Esophagus muscularis mucosa (tissue), 4 donors: ENCODE measurements around the gene PLA2G4B. TPM values are rescaled to one million over a fixed set of nuclear protein-coding genes. Genes with fewer than 3 reads are reported as not detected.

Experiments
- DNase-seq: peaks from one replicate; pipeline ENCODE4 v3.0.0-alpha.2; 2017; ENCODE audit errors: extremely low spot score
- H3K27ac ChIP-seq, 4 donors: fragments of 200-600 bp; sonication (generic); replicated peaks in 1 of 4; 1 replicate in 3 of 4; 2 replicates in 1 of 4; pipeline ENCODE4 v1.5.1; 2016 to 2019; ENCODE audit warnings: mild to moderate bottlenecking in 1 of 4
- H3K27me3 ChIP-seq, 4 donors: fragments of 200-600 bp; sonication (generic); one replicate each; pipeline versions ENCODE4 v1.5.1 to v1.6.0; 2016 to 2019
- H3K36me3 ChIP-seq, 4 donors: fragments of 200-600 bp; sonication (generic); one replicate each; pipeline ENCODE4 v1.5.1; 2016 to 2019
- H3K4me1 ChIP-seq, 4 donors: fragments of 200-600 bp; sonication (generic); one replicate each; pipeline ENCODE4 v1.5.1; 2016 to 2019
- H3K4me3 ChIP-seq, 4 donors: fragments of 200-600 bp; sonication (generic); 1 replicate in 2 of 4; 2 replicates in 2 of 4; pipeline ENCODE4 v1.5.1; 2016 to 2019; ENCODE audit warnings: mild to moderate bottlenecking in 4 of 4, moderate library complexity in 1 of 4
- H3K9me3 ChIP-seq, 4 donors: fragments of 200-600 bp; sonication (generic); 1 replicate in 3 of 4; 2 replicates in 1 of 4; pipeline ENCODE4 v1.5.1; 2016 to 2019
- EP300 ChIP-seq: sonication (generic); formaldehyde crosslinking; IDR thresholded peaks from one replicate; pipeline ENCODE4 v1.6.1; 2017; ENCODE audit warnings: antibody characterized with exemption
- POLR2A ChIP-seq: fragments of 450-650 bp; IDR thresholded peaks from one replicate; pipeline ENCODE4 v1.6.1; 2017; ENCODE audit warnings: antibody characterized with exemption, moderate library complexity, mild to moderate bottlenecking, low read depth
- POLR2AphosphoS5 ChIP-seq, 2 donors: sonication (generic); formaldehyde crosslinking; IDR thresholded peaks; one replicate each; pipeline ENCODE4 v1.6.1; 2017; ENCODE audit warnings: antibody characterized with exemption in 2 of 2
- WGBS: methylation state at CpG from one replicate; pipeline ENCODE4 v1.1.5; 2018; 5-methylcytosine and 5-hydroxymethylcytosine counted together
- intact Hi-C: fragments of 100-400 bp; cut with DNase I; formaldehyde crosslinking; loops from one replicate; pipeline ENCODE4 v1.15.1; 2023
- total RNA-seq, 4 donors: library from RNA; depleted of rRNA; stranded (reverse); fragments of >200 nt; gene quantifications; one replicate each; pipeline versions ENCODE4 v1.1.0 to v1.2.1, GENCODE V29; 2016
- TF ChIP-seq, protein P1 (sequence below), 3 experiments: fragments of 200-600 bp in 2 of 3; fragments of 450-650 bp in 1 of 3; sonication (generic) in 2 of 3; IDR thresholded peaks; one replicate each; pipeline ENCODE4 v1.5.1; 2017 to 2019; ENCODE audit warnings: antibody characterized with exemption in 3 of 3, mild to moderate bottlenecking in 2 of 3, moderate library complexity in 1 of 3

PLA2G4B gene
- total RNA-seq, 4 donors from 2014 or later: 0.91 to 6.6 (median 2.5) TPM

- TF ChIP-seq, protein P1, sequence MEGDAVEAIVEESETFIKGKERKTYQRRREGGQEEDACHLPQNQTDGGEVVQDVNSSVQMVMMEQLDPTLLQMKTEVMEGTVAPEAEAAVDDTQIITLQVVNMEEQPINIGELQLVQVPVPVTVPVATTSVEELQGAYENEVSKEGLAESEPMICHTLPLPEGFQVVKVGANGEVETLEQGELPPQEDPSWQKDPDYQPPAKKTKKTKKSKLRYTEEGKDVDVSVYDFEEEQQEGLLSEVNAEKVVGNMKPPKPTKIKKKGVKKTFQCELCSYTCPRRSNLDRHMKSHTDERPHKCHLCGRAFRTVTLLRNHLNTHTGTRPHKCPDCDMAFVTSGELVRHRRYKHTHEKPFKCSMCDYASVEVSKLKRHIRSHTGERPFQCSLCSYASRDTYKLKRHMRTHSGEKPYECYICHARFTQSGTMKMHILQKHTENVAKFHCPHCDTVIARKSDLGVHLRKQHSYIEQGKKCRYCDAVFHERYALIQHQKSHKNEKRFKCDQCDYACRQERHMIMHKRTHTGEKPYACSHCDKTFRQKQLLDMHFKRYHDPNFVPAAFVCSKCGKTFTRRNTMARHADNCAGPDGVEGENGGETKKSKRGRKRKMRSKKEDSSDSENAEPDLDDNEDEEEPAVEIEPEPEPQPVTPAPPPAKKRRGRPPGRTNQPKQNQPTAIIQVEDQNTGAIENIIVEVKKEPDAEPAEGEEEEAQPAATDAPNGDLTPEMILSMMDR (IDR thresholded peaks at IDR 0.05): no peak
- TF ChIP-seq EP300: no peak
- TF ChIP-seq POLR2AphosphoS5 (IDR thresholded peaks at IDR 0.05): no peak
- TF ChIP-seq POLR2A: no peak
- peak overlapping the region in 1 of 4 donors; percentile 87 for H3K27ac ChIP-seq
- intact Hi-C loops: no loop called here
- 90% methylated on average over 3 of the region's 3 CpGs for WGBS
- peaks cover 0 to 22% (median 18%) of the 10 kb centered on the region in 4 donors for H3K36me3 ChIP-seq
- no peaks in the 10 kb centered on the region for H3K9me3 ChIP-seq
- H3K27me3 ChIP-seq: no peaks in the 10 kb centered on the region
- DNase-seq: no peak
- H3K4me1 ChIP-seq: peaks cover 31 to 74% (median 61%) of the 10 kb centered on the region in 4 donors
- H3K4me3 ChIP-seq: no peak overlapping the region
These were observed 36.7 kb upstream of the PLA2G4B start for GRCh38 chr15:41801850-41802455.

- intact Hi-C loops: no loop called here
- H3K27me3 ChIP-seq: no peaks in the 10 kb centered on the region
- WGBS: 58% methylated on average over 2 of the region's 2 CpGs
These were observed 34.3 kb upstream of the PLA2G4B start for GRCh38 chr15:41804361-41804760.

GRCh38 chr15:41804916-41805666, 33.6 kb upstream of the PLA2G4B start:
- no peak for TF ChIP-seq EP300
- no peak for TF ChIP-seq POLR2AphosphoS5 (IDR thresholded peaks at IDR 0.05)
- TF ChIP-seq POLR2A: no peak
- TF ChIP-seq, protein P1 (IDR thresholded peaks at IDR 0.05): no peak
- 44% methylated on average over 6 of the region's 8 CpGs for WGBS

More at GRCh38 chr15:41804361-41804760, 34.3 kb upstream of the PLA2G4B start:
- no peak for TF ChIP-seq POLR2A
- TF ChIP-seq EP300: no peak
- TF ChIP-seq, protein P1 (IDR thresholded peaks at IDR 0.05): no peak
- TF ChIP-seq POLR2AphosphoS5 (IDR thresholded peaks at IDR 0.05): peak in 1 of 2 donors; percentile 26
- Histone ChIP-seq H3K4me3 (no peak overlapping the region), H3K4me1 (peaks cover 21 to 68% (median 45%) of the 10 kb centered on the region in 4 donors), H3K27ac (peak overlapping the region; percentile 77 to 87 (median 84)), H3K9me3 (no peaks in the 10 kb centered on the region), H3K36me3 (peaks cover 0 to 21% (median 16%) of the 10 kb centered on the region in 4 donors)
- no peak for DNase-seq

DNA sequence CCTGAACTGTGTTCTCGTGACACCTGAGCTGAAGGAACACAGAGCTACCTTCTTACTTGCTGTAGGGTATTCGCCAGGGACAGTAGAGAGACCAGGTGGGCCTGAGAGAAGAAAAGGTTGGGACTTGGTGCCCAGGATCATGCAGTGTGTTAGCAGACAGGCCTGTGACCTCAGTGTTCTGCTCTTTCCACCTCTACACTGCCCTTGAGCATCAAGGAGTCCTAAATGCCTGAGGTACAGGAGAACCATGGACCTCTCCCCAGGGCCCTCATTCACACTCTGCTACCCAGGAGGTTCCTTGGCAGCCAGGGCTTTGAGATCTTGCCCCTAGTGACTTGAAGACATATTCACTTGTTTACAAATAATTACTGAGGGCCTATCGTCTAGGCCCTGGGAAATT, 32.9 kb upstream of the PLA2G4B start:
- intact Hi-C loops: no loop called here
- peak overlapping the region; percentile 77 to 87 (median 84) for H3K27ac ChIP-seq
- H3K27me3 ChIP-seq: no peaks in the 10 kb centered on the region
- no peak for DNase-seq
- TF ChIP-seq, protein P1 (IDR thresholded peaks at IDR 0.05): no peak
- no peak for TF ChIP-seq POLR2AphosphoS5 (IDR thresholded peaks at IDR 0.05)
- no peak for TF ChIP-seq POLR2A
- no peak for TF ChIP-seq EP300
- H3K36me3 ChIP-seq: peaks cover 0 to 7% (median 4%) of the 10 kb centered on the region in 4 donors
- peaks cover 21 to 81% (median 50%) of the 10 kb centered on the region in 4 donors for H3K4me1 ChIP-seq
- H3K9me3 ChIP-seq: no peaks in the 10 kb centered on the region
- no peak overlapping the region for H3K4me3 ChIP-seq
- 67% methylated on average over 3 of the region's 3 CpGs for WGBS

More at GRCh38 chr15:41804916-41805666, 33.6 kb upstream of the PLA2G4B start:
- peaks cover 21 to 75% (median 48%) of the 10 kb centered on the region in 4 donors for H3K4me1 ChIP-seq
- DNase-seq: no peak
- no peaks in the 10 kb centered on the region for H3K27me3 ChIP-seq
- H3K9me3 ChIP-seq: no peaks in the 10 kb centered on the region
- peak overlapping the region; percentile 77 to 87 (median 84) for H3K27ac ChIP-seq
- intact Hi-C loops: no loop called here
- no peak overlapping the region for H3K4me3 ChIP-seq
- H3K36me3 ChIP-seq: peaks cover 0 to 14% (median 10%) of the 10 kb centered on the region in 4 donors
